HepG2 (cell line): ENCODE results near the gene SEMA4B. TPM values are rescaled to one million over a fixed set of nuclear protein-coding genes. Genes with fewer than 3 reads are reported as not detected.

Source experiments
- AGO2 ChIP-seq: fragments of 200-400 bp; formaldehyde crosslinking; optimal IDR thresholded peaks from 2 replicates; pipeline ENCODE3; 2017; ENCODE audit warnings: mild to moderate bottlenecking, low read depth, low read length, moderate library complexity
- ATF1 ChIP-seq: IDR thresholded peaks from 2 replicates; pipeline ENCODE4 v1.6.1; 2016; ENCODE audit warnings: mild to moderate bottlenecking, control low read depth
- DNMT3B ChIP-seq: conservative IDR thresholded peaks from 2 replicates; pipeline ENCODE4 v1.6.1; 2016; ENCODE audit warnings: missing biosample characterization, control low read depth
- EZH2 ChIP-seq: conservative IDR thresholded peaks from 2 replicates; pipeline ENCODE4 v1.6.1; 2012; ENCODE audit warnings: mild to moderate bottlenecking, low read depth, low read length, moderate library complexity
- FOXK2 ChIP-seq: fragments of 450-650 bp; IDR thresholded peaks from 2 replicates; pipeline ENCODE4 v1.6.1; 2016
- GFI1 ChIP-seq: sonication (generic); formaldehyde crosslinking; IDR thresholded peaks from 2 replicates; pipeline ENCODE4 v1.5.0; 2020; ENCODE audit warnings: missing genetic modification reagents, mild to moderate bottlenecking, borderline replicate concordance
- GTF2F1 ChIP-seq: fragments of 150-350 bp; IDR thresholded peaks from 2 replicates; pipeline ENCODE4 v1.6.1; 2014; ENCODE audit warnings: low read length
- HDAC6 ChIP-seq: fragments of 200-600 bp; sonication (generic); IDR thresholded peaks from 2 replicates; pipeline ENCODE4 v1.7.0; 2017; ENCODE audit warnings: mild to moderate bottlenecking, antibody characterized with exemption, low read length, low read depth
- IKZF1 ChIP-seq: fragments of 450-650 bp; IDR thresholded peaks from 2 replicates; pipeline ENCODE4 v1.7.1; 2016
- PHF21A ChIP-seq: sonication (generic); formaldehyde crosslinking; IDR thresholded peaks from 2 replicates; pipeline ENCODE4 v1.5.0; 2020; ENCODE audit warnings: mild to moderate bottlenecking, missing genetic modification reagents
- RBM39 ChIP-seq: fragments of 200-400 bp; formaldehyde crosslinking; IDR thresholded peaks from one replicate; pipeline ENCODE4 v1.6.1; 2018; ENCODE audit warnings: antibody characterized with exemption, mild to moderate bottlenecking, low read depth, low read length; ENCODE audit not compliant: poor library complexity, severe bottlenecking
- SAP130 ChIP-seq: IDR thresholded peaks from 2 replicates; pipeline ENCODE4 v1.6.1; 2016; ENCODE audit warnings: low read depth
- SIN3B ChIP-seq: fragments of 150-350 bp; IDR thresholded peaks from 2 replicates; pipeline ENCODE4 v1.6.1; 2014; ENCODE audit warnings: low read length
- ZBTB8A ChIP-seq: sonication (generic); formaldehyde crosslinking; IDR thresholded peaks from 2 replicates; pipeline ENCODE4 v1.4.0; 2020; ENCODE audit warnings: mild to moderate bottlenecking, low read depth, missing genetic modification reagents, borderline replicate concordance
- ZNF235 ChIP-seq: sonication (generic); formaldehyde crosslinking; IDR thresholded peaks from 2 replicates; pipeline ENCODE4 v1.8.1; 2023; ENCODE audit warnings: mild to moderate bottlenecking, missing genetic modification reagents, borderline replicate concordance
- ZNF468 ChIP-seq: sonication (generic); formaldehyde crosslinking; IDR thresholded peaks from 2 replicates; pipeline ENCODE4 v1.8.0; 2022; ENCODE audit warnings: mild to moderate bottlenecking, moderate library complexity, missing genetic modification reagents
- ZNF567 ChIP-seq: sonication (generic); formaldehyde crosslinking; IDR thresholded peaks from 2 replicates; pipeline ENCODE4 v1.8.1; 2023; ENCODE audit warnings: mild to moderate bottlenecking, missing genetic modification reagents, borderline replicate concordance
- ZNF644 ChIP-seq: IDR thresholded peaks from 2 replicates; pipeline ENCODE4 v1.6.1; 2016; ENCODE audit warnings: low read depth
- ZNF670 ChIP-seq: sonication (generic); formaldehyde crosslinking; IDR thresholded peaks from 2 replicates; pipeline ENCODE4 v1.8.0; 2022; ENCODE audit warnings: mild to moderate bottlenecking, missing genetic modification reagents, borderline replicate concordance
- ZNF790 ChIP-seq: sonication (generic); formaldehyde crosslinking; IDR thresholded peaks from 2 replicates; pipeline ENCODE4 v1.8.0; 2022; ENCODE audit warnings: missing genetic modification reagents, mild to moderate bottlenecking, borderline replicate concordance
- polyA plus RNA-seq, 8 experiments: library from polyadenylated mRNA; depleted of rRNA in 3 of 8; stranded (reverse) in 7 of 8; unstranded in 1 of 8; fragments of >200 nt; fragmentation: Illumina TruSeq in 4 of 8; extraction: Trizol in 4 of 8; gene quantifications; 2 replicates each; pipeline versions ENCODE4 v1.2.1 to v1.2.3, GENCODE V29; 2011 to 2016; ENCODE audit warnings: low read depth in 4 of 8, missing spikeins in 1 of 8, mixed read lengths in 1 of 8; ENCODE audit not compliant: insufficient read depth in 1 of 8
- total RNA-seq, 5 experiments: library from RNA; depleted of rRNA; stranded (reverse); fragments of >200 nt; fragmentation: Illumina TruSeq; extraction: Trizol; gene quantifications; 2 replicates each; pipeline ENCODE4 v1.2.3, GENCODE V29; 2016; ENCODE audit warnings: low read depth in 1 of 5
- TF ChIP-seq, protein P1 (sequence below): sonication (generic); formaldehyde crosslinking; IDR thresholded peaks from 2 replicates; pipeline ENCODE4 v1.5.0; 2020; ENCODE audit warnings: missing genetic modification reagents
- TF ChIP-seq, protein P2 (sequence below): sonication (generic); formaldehyde crosslinking; conservative IDR thresholded peaks from 2 replicates; pipeline ENCODE4 v1.8.0; 2022; ENCODE audit warnings: missing genetic modification reagents
- TF ChIP-seq, protein P3 (sequence below): sonication (generic); formaldehyde crosslinking; IDR thresholded peaks from 2 replicates; pipeline ENCODE4 v1.4.0; 2020; ENCODE audit warnings: missing genetic modification reagents
- TF ChIP-seq, protein P4 (sequence below): sonication (generic); formaldehyde crosslinking; conservative IDR thresholded peaks from 2 replicates; pipeline ENCODE4 v1.8.0; 2022; ENCODE audit warnings: mild to moderate bottlenecking, moderate library complexity, missing genetic modification reagents

SEMA4B gene
- total and polyA plus RNA-seq, 2 of the 13 experiments (the other 11 are each of a cell fraction or from before 2014, with no cell fraction given): 2.1 to 17.0 TPM

DNA sequence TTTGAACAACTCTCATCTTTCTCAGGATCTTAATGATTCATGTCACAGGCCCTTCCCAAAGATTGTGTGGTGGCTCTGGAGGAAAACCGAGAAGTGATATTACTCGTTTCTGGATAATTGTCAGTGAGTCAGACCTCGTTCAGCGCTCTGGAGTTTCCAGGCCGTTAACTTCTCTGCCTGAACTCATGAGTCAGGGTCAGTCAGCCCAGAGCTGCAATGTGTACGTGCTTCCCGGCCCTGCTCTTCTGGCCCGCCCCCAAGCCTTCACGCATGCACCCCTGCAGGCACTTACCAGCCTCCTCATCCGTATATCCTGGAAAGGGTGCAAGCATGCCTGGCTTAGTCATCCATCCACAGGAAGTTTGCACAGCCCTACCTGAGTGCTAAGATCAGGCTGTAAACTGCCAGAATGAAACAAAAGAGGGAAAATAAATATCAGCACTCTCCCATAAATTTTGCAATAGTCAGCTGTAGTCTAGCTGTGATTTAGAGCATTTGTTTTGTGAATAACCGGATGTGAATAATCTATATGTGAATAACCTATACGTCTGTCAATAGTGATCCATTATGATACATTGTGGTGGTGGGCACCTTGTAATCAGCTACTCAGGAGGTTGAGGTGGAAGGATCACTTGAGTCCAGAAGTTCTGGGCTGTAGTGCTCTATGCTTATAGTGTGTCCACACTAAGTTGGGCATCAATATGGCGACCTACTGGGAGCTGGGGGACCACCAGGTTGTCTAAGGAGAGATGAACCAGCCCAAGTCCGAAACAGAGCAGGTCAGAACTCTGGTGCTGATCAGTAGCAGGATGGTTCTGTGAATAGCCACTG is 35.3 kb upstream of the SEMA4B start (continued):
- TF ChIP-seq, protein P1, sequence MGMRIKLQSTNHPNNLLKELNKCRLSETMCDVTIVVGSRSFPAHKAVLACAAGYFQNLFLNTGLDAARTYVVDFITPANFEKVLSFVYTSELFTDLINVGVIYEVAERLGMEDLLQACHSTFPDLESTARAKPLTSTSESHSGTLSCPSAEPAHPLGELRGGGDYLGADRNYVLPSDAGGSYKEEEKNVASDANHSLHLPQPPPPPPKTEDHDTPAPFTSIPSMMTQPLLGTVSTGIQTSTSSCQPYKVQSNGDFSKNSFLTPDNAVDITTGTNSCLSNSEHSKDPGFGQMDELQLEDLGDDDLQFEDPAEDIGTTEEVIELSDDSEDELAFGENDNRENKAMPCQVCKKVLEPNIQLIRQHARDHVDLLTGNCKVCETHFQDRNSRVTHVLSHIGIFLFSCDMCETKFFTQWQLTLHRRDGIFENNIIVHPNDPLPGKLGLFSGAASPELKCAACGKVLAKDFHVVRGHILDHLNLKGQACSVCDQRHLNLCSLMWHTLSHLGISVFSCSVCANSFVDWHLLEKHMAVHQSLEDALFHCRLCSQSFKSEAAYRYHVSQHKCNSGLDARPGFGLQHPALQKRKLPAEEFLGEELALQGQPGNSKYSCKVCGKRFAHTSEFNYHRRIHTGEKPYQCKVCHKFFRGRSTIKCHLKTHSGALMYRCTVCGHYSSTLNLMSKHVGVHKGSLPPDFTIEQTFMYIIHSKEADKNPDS (CRISPR knock-in tag): no peak
- TF ChIP-seq ZNF670 (CRISPR knock-in tag) (no peak), PHF21A (CRISPR knock-in tag) (peak; percentile 94), ATF1 (CRISPR knock-in tag) (0 out of 2 replicates have a peak, but pooled peaks have one; percentile 37), IKZF1 (no peak), SIN3B (no peak), HDAC6 (no peak), RBM39 (no peak), FOXK2 (no peak), ZBTB8A (CRISPR knock-in tag) (no peak), DNMT3B (no peak), EZH2 (no peak), SAP130 (CRISPR knock-in tag) (peak; percentile 91), ZNF567 (CRISPR knock-in tag) (no peak), ZNF790 (CRISPR knock-in tag) (no peak), ZNF235 (CRISPR knock-in tag) (no peak), AGO2 (no peak), GTF2F1 (no peak), ZNF644 (CRISPR knock-in tag) (0 out of 2 replicates have a peak, but pooled peaks have one; percentile 35), ZNF468 (CRISPR knock-in tag) (no peak), GFI1 (CRISPR knock-in tag) (peak; percentile 58)
- TF ChIP-seq, protein P2, sequence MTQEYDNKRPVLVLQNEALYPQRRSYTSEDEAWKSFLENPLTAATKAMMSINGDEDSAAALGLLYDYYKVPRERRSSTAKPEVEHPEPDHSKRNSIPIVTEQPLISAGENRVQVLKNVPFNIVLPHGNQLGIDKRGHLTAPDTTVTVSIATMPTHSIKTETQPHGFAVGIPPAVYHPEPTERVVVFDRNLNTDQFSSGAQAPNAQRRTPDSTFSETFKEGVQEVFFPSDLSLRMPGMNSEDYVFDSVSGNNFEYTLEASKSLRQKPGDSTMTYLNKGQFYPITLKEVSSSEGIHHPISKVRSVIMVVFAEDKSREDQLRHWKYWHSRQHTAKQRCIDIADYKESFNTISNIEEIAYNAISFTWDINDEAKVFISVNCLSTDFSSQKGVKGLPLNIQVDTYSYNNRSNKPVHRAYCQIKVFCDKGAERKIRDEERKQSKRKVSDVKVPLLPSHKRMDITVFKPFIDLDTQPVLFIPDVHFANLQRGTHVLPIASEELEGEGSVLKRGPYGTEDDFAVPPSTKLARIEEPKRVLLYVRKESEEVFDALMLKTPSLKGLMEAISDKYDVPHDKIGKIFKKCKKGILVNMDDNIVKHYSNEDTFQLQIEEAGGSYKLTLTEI: no peak
- TF ChIP-seq, protein P3, sequence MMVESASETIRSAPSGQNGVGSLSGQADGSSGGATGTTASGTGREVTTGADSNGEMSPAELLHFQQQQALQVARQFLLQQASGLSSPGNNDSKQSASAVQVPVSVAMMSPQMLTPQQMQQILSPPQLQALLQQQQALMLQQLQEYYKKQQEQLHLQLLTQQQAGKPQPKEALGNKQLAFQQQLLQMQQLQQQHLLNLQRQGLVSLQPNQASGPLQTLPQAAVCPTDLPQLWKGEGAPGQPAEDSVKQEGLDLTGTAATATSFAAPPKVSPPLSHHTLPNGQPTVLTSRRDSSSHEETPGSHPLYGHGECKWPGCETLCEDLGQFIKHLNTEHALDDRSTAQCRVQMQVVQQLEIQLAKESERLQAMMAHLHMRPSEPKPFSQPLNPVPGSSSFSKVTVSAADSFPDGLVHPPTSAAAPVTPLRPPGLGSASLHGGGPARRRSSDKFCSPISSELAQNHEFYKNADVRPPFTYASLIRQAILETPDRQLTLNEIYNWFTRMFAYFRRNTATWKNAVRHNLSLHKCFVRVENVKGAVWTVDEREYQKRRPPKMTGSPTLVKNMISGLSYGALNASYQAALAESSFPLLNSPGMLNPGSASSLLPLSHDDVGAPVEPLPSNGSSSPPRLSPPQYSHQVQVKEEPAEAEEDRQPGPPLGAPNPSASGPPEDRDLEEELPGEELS (CRISPR knock-in tag): peak; percentile 87
- TF ChIP-seq, protein P4, sequence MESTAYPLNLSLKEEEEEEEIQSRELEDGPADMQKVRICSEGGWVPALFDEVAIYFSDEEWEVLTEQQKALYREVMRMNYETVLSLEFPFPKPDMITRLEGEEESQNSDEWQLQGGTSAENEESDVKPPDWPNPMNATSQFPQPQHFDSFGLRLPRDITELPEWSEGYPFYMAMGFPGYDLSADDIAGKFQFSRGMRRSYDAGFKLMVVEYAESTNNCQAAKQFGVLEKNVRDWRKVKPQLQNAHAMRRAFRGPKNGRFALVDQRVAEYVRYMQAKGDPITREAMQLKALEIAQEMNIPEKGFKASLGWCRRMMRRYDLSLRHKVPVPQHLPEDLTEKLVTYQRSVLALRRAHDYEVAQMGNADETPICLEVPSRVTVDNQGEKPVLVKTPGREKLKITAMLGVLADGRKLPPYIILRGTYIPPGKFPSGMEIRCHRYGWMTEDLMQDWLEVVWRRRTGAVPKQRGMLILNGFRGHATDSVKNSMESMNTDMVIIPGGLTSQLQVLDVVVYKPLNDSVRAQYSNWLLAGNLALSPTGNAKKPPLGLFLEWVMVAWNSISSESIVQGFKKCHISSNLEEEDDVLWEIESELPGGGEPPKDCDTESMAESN (CRISPR knock-in tag): no peak
